Measurements from ENCODE around the gene PCID2. TPM values are rescaled to one million over a fixed set of nuclear protein-coding genes. Genes with fewer than 3 reads are reported as not detected.

The PCID2 gene
- total and polyA plus RNA-seq, 2 of the 13 experiments (the other 11 are each of a cell fraction or from before 2014, with no cell fraction given): 65.0 to 111 TPM

DNA sequence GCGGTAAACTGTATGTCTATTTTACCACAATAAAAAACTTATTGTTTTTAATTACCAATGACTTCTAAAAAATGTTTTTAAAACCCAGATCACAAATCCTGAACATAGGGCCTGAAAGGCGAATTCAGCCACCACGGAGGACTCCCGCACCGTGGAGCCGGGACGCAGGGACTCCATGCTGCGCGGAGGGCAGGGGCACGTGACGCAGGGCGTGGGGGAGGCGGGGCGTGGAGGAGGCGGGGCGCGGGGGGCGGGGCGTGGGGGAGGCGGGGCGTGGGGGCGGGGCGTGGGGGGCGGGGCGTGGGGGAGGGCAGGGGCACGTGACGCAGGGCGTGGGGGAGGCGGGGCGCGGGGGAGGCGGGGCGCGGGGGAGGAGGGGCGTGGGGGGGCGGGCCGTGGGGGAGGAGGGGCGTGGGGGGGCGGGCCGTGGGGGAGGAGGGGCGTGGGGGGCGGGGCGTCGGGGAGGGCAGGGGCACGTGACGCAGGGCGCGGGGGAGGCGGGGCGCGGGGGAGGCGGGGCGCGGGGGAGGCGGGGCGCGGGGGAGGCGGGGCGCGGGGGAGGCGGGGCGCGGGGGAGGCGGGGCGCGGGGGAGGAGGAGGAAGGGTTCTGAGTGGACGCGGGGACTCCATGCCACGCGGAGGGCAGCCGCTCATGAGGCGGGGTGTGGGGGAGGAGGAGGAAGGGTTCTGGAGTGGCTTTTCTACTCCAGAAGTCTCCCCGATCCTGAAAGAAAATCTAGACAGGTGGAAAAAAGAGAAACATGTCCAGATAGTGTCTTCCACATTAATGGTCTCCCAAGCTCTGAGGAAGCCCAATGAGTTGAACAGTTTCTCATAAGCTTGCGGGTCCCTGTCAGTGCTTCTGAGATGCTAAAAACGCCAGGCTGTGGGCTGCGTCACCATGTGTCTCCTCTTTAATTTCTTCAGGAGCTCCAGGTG is 54.4 kb downstream of the PCID2 start (continued):
- TF ChIP-seq, protein P1, sequence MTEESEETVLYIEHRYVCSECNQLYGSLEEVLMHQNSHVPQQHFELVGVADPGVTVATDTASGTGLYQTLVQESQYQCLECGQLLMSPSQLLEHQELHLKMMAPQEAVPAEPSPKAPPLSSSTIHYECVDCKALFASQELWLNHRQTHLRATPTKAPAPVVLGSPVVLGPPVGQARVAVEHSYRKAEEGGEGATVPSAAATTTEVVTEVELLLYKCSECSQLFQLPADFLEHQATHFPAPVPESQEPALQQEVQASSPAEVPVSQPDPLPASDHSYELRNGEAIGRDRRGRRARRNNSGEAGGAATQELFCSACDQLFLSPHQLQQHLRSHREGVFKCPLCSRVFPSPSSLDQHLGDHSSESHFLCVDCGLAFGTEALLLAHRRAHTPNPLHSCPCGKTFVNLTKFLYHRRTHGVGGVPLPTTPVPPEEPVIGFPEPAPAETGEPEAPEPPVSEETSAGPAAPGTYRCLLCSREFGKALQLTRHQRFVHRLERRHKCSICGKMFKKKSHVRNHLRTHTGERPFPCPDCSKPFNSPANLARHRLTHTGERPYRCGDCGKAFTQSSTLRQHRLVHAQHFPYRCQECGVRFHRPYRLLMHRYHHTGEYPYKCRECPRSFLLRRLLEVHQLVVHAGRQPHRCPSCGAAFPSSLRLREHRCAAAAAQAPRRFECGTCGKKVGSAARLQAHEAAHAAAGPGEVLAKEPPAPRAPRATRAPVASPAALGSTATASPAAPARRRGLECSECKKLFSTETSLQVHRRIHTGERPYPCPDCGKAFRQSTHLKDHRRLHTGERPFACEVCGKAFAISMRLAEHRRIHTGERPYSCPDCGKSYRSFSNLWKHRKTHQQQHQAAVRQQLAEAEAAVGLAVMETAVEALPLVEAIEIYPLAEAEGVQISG (CRISPR knock-in tag; IDR thresholded peaks at IDR 0.05): 0 out of 2 replicates have a peak, but pooled peaks have one; percentile 34
- TF ChIP-seq STAT5B (CRISPR knock-in tag; IDR thresholded peaks at IDR 0.05): 0 out of 2 replicates have a peak, but pooled peaks have one; percentile 42
- 0 out of 2 replicates have a peak, but pooled peaks have one; percentile 23 for TF ChIP-seq NFKBIZ (CRISPR knock-in tag; IDR thresholded peaks at IDR 0.05)
- no peak for TF ChIP-seq ADNP (CRISPR knock-in tag; IDR thresholded peaks at IDR 0.05)
- 0 out of 2 replicates have a peak, but pooled peaks have one; percentile 57 for TF ChIP-seq ZNF557 (CRISPR knock-in tag; IDR thresholded peaks at IDR 0.05)
- TF ChIP-seq, protein P2, sequence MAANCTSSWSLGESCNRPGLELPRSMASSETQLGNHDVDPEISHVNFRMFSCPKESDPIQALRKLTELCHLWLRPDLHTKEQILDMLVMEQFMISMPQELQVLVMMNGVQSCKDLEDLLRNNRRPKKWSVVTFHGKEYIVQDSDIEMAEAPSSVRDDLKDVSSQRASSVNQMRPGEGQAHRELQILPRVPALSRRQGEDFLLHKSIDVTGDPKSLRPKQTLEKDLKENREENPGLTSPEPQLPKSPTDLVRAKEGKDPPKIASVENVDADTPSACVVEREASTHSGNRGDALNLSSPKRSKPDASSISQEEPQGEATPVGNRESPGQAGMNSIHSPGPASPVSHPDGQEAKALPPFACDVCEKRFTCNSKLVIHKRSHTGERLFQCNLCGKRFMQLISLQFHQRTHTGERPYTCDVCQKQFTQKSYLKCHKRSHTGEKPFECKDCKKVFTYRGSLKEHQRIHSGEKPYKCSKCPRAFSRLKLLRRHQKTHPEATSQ (CRISPR knock-in tag; IDR thresholded peaks at IDR 0.05; ENCODE audit: borderline replicate concordance): 0 out of 2 replicates have a peak, but pooled peaks have one; percentile 8
- TF ChIP-seq SIN3A (IDR thresholded peaks at IDR 0.05; ENCODE audit: borderline replicate concordance, low read depth, low read length): peak; percentile 58; the same call in 1 of the 2 replicates
- TF ChIP-seq SP140L (CRISPR knock-in tag; IDR thresholded peaks at IDR 0.05; ENCODE audit: borderline replicate concordance): 0 out of 2 replicates have a peak, but pooled peaks have one; percentile 57
- no peak for TF ChIP-seq SP1 (IDR thresholded peaks at IDR 0.05)
- peak; percentile 86 for TF ChIP-seq SP1 (CRISPR knock-in tag; IDR thresholded peaks at IDR 0.05)
- peak; percentile 36; the same call in 1 of the 2 replicates for TF ChIP-seq GATAD1 (CRISPR knock-in tag; IDR thresholded peaks at IDR 0.05)
- 0 out of 2 replicates have a peak, but pooled peaks have one; percentile 37 for TF ChIP-seq MIXL1 (CRISPR knock-in tag; IDR thresholded peaks at IDR 0.05)
- TF ChIP-seq, protein P3, sequence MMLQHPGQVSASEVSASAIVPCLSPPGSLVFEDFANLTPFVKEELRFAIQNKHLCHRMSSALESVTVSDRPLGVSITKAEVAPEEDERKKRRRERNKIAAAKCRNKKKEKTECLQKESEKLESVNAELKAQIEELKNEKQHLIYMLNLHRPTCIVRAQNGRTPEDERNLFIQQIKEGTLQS (CRISPR knock-in tag; IDR thresholded peaks at IDR 0.05): no peak
- TF ChIP-seq TGIF2 (CRISPR knock-in tag; IDR thresholded peaks at IDR 0.05): 0 out of 2 replicates have a peak, but pooled peaks have one; percentile 63
- TF ChIP-seq, protein P4, sequence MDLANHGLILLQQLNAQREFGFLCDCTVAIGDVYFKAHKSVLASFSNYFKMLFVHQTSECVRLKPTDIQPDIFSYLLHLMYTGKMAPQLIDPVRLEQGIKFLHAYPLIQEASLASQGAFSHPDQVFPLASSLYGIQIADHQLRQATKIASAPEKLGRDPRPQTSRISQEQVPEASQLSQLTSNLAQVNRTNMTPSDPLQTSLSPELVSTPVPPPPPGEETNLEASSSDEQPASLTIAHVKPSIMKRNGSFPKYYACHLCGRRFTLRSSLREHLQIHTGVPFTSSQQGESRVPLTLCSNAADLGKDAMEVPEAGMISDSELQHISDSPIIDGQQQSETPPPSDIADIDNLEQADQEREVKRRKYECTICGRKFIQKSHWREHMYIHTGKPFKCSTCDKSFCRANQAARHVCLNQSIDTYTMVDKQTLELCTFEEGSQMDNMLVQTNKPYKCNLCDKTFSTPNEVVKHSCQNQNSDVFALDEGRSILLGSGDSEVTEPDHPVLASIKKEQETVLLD (CRISPR knock-in tag; IDR thresholded peaks at IDR 0.05; ENCODE audit: low read depth): 0 out of 2 replicates have a peak, but pooled peaks have one; percentile 39
- TF ChIP-seq, protein P5, sequence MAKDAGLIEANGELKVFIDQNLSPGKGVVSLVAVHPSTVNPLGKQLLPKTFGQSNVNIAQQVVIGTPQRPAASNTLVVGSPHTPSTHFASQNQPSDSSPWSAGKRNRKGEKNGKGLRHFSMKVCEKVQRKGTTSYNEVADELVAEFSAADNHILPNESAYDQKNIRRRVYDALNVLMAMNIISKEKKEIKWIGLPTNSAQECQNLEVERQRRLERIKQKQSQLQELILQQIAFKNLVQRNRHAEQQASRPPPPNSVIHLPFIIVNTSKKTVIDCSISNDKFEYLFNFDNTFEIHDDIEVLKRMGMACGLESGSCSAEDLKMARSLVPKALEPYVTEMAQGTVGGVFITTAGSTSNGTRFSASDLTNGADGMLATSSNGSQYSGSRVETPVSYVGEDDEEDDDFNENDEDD (CRISPR knock-in tag; IDR thresholded peaks at IDR 0.05; ENCODE audit: borderline replicate concordance): peak; percentile 47; the same call in 1 of the 2 replicates
- 0 out of 2 replicates have a peak, but pooled peaks have one; percentile 54 for TF ChIP-seq ZNF850 (CRISPR knock-in tag; conservative IDR thresholded peaks at IDR 0.05)
- TF ChIP-seq SNAPC2 (CRISPR knock-in tag; IDR thresholded peaks at IDR 0.05): 0 out of 2 replicates have a peak, but pooled peaks have one; percentile 25
- no peak for TF ChIP-seq ZNF567 (CRISPR knock-in tag; IDR thresholded peaks at IDR 0.05; ENCODE audit: borderline replicate concordance)
- no peak for TF ChIP-seq TCF7L2 (IDR thresholded peaks at IDR 0.05; ENCODE audit: low read depth, low read length)

Measured in HepG2 (cell line).